CD4-positive, alpha-beta memory T cell (primary cell): ENCODE measurements around the gene BAIAP2L1. TPM values are rescaled to one million over a fixed set of nuclear protein-coding genes. Genes with fewer than 3 reads are reported as not detected.

Experiments used
- CTCF ChIA-PET: fragments of 350-600 bp; sonication (Branson Sonifier 250); formaldehyde crosslinking; loops from one replicate; lab custom pipeline; 2021; ENCODE audit warnings: inconsistent platforms; ENCODE audit not compliant: partially characterized antibody; lab: Charles Lee
- POLR2A ChIA-PET: fragments of 350-600 bp; sonication (Branson Sonifier 250); formaldehyde crosslinking; loops from one replicate; lab custom pipeline; 2021; ENCODE audit not compliant: partially characterized antibody; lab: Charles Lee
- DNase-seq, 5 donors: peaks; one replicate each; pipeline versions ENCODE4 v3.0.0 to v3.0.0-alpha.2; 2020 to 2022; ENCODE audit warnings: mixed read lengths in 1 of 5
- H3K27ac ChIP-seq: one replicate; pipeline ENCODE4 v1.7.0; 2013; ENCODE audit warnings: low read depth, low read length
- H3K27me3 ChIP-seq: 2 replicates; pipeline ENCODE4 v1.7.0; 2013; ENCODE audit warnings: mild to moderate bottlenecking, low read length, moderate library complexity; ENCODE audit not compliant: insufficient read depth
- H3K36me3 ChIP-seq: 2 replicates; pipeline ENCODE4 v1.7.0; 2013; ENCODE audit warnings: mild to moderate bottlenecking, low read length, moderate library complexity; ENCODE audit not compliant: insufficient read depth
- H3K4me1 ChIP-seq: 2 replicates; pipeline ENCODE4 v1.7.0; 2013; ENCODE audit warnings: mild to moderate bottlenecking, low read length, moderate library complexity; ENCODE audit not compliant: insufficient read depth
- H3K4me3 ChIP-seq, 2 donors: one replicate each; pipeline ENCODE4 v1.7.0; 2013; ENCODE audit warnings: low read length in 2 of 2, mild to moderate bottlenecking in 1 of 2
- H3K9me3 ChIP-seq, 2 donors: one replicate each; pipeline ENCODE4 v1.7.0; 2013; ENCODE audit warnings: low read length in 2 of 2, control low read depth in 1 of 2; ENCODE audit not compliant: control insufficient read depth in 1 of 2
- H3K27ac Mint-ChIP-seq, 7 donors: one replicate each; pipeline ENCODE4 v1.8.0; 2020 to 2021; ENCODE audit warnings: mixed read lengths in 7 of 7, mild to moderate bottlenecking in 6 of 7, inconsistent platforms in 3 of 7, moderate library complexity in 3 of 7
- H3K27me3 Mint-ChIP-seq, 2 donors: one replicate each; pipeline ENCODE4 v1.8.0; 2020 to 2021; ENCODE audit warnings: mixed read lengths in 2 of 2
- H3K36me3 Mint-ChIP-seq, 2 donors: one replicate each; pipeline ENCODE4 v1.8.0; 2020 to 2021; ENCODE audit warnings: mixed read lengths in 2 of 2, inconsistent platforms in 1 of 2, mild to moderate bottlenecking in 1 of 2
- H3K4me1 Mint-ChIP-seq, 4 donors: one replicate each; pipeline ENCODE4 v1.8.0; 2020 to 2021; ENCODE audit warnings: mixed read lengths in 4 of 4, mild to moderate bottlenecking in 1 of 4
- H3K4me3 Mint-ChIP-seq, 8 donors: one replicate each; pipeline ENCODE4 v1.8.0; 2020 to 2021; ENCODE audit warnings: mixed read lengths in 8 of 8, mild to moderate bottlenecking in 7 of 8, moderate library complexity in 6 of 8, inconsistent platforms in 3 of 8
- H3K9me3 Mint-ChIP-seq, 8 donors: one replicate each; pipeline ENCODE4 v1.8.0; 2020 to 2021; ENCODE audit warnings: mixed read lengths in 8 of 8, mild to moderate bottlenecking in 5 of 8, inconsistent platforms in 3 of 8, moderate library complexity in 1 of 8
- intact Hi-C: fragments of 100-400 bp; cut with micrococcal nuclease; formaldehyde crosslinking; loops from one replicate; pipeline ENCODE4 v1.15.1; 2023
- polyA plus RNA-seq, 2 donors: library from polyadenylated mRNA; unstranded; fragments of 300-500 nt; fragmentation: Illumina TruSeq; gene quantifications; one replicate each; pipeline ENCODE4 v1.2.3, GENCODE V29; 2021
- total RNA-seq, 2 experiments: library from RNA; stranded (reverse); gene quantifications; one replicate each; pipeline ENCODE4 v1.2.3, GENCODE V29; 2021

Gene BAIAP2L1
- total and polyA plus RNA-seq, 4 experiments from 2014 or later, result 0.32 to 0.42 (median 0.37) TPM

DNA sequence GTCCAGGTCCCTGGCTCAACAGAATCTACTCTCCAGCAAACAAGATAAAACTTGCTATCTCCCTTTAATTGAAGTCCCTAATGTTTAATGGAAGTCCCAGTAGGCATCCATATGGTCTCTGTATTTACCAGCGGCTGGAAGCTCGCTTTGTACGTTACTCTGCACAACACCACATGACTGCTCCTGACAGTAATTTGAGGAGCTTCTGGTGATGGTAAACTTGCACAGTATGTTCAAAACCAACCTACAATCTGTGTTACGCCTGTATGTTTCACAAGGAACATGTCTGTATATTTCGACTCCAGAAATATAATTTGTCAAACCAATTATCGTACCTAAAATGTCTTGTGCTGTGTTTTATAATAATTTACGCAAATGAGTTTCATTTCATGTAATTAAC is 144.5 kb downstream of the BAIAP2L1 start:
- H3K27ac Mint-ChIP-seq, result peak overlapping the region in 2 of 7 donors; percentile 41 to 66
- H3K36me3 Mint-ChIP-seq, result peaks cover 17 to 43% of the 10 kb centered on the region in 2 donors
- H3K4me3 Mint-ChIP-seq, result no peak overlapping the region
- no peaks in the 10 kb centered on the region for H3K9me3 ChIP-seq
- peaks cover 13 to 40% (median 26%) of the 10 kb centered on the region in 4 donors for H3K4me1 Mint-ChIP-seq
- H3K27me3 ChIP-seq, result no peaks in the 10 kb centered on the region
- H3K27me3 Mint-ChIP-seq, result no peaks in the 10 kb centered on the region
- H3K4me1 ChIP-seq, result peaks cover 27% of the 10 kb centered on the region
- DNase-seq, result no peak
- no peaks in the 10 kb centered on the region for H3K9me3 Mint-ChIP-seq
- no peak overlapping the region for H3K4me3 ChIP-seq
- intact Hi-C loops, result no loop called here
- CTCF ChIA-PET, result no interaction called here
- peaks cover 17% of the 10 kb centered on the region for H3K36me3 ChIP-seq
- POLR2A ChIA-PET, result no interaction called here
- H3K27ac ChIP-seq, result no peak overlapping the region

DNA sequence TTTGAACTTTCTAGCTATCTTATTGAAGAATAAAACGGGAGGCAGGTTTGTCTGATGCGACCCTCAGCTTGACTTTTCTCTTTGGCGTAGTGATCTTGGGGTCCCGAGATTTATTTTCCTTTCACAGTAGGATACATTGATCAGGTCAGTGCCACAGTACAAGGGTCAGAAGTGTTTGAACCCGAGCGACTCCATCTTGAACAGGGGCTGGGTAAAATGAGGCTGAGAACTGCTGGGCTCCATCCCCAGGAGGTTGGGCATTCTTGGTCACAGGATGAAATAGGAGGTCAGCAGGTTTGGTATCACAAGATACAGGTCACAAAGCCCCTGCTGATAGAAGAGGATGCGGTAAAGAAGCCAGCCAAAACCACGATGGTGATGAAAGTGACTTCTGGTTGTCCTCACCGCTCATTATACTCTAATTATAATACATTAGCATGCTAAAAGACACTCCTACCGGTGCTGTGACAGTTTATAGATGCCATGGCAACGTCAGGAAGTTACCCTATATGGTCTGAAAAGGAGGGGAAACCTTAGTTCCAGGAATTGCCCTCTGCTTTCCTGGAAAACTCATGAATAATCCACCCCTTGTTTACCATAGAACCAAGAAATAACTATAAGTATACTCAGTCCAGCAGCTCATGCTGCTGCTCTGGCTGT is 145.8 kb downstream of the BAIAP2L1 start:
- Mint-ChIP-seq H3K4me3 (peak overlapping the region in 6 of 8 donors; percentile 31 to 61 (median 49)), H3K9me3 (no peaks in the 10 kb centered on the region), H3K36me3 (peaks cover 15 to 43% of the 10 kb centered on the region in 2 donors), H3K27me3 (no peaks in the 10 kb centered on the region), H3K4me1 (peaks cover 18 to 54% (median 36%) of the 10 kb centered on the region in 4 donors), H3K27ac (peak overlapping the region; percentile 32 to 89 (median 70))
- H3K27me3 ChIP-seq, result no peaks in the 10 kb centered on the region
- POLR2A ChIA-PET, result interaction anchor here (0.7 kb wide), 1 partner anchor 25 kb away, joined by 3 read pairs; no protein-coding TSS in a partner anchor
- peaks cover 12% of the 10 kb centered on the region for H3K36me3 ChIP-seq
- CTCF ChIA-PET, result no interaction called here
- no peaks in the 10 kb centered on the region for H3K9me3 ChIP-seq
- peak in 3 of 5 donors; percentile 10 to 44 (median 40) for DNase-seq
- no peak overlapping the region for H3K4me3 ChIP-seq
- intact Hi-C loops, result loop anchor here (5.0 kb wide), 2 partner anchors 53 to 147 kb away; partner anchors contain the start of gene BAIAP2L1
- H3K27ac ChIP-seq, result peak overlapping the region; percentile 31
- H3K4me1 ChIP-seq, result peaks cover 41% of the 10 kb centered on the region

GRCh38 chr7:98254516-98254915 is 146.4 kb downstream of the BAIAP2L1 start:
- Mint-ChIP-seq H3K4me1 (peaks cover 21 to 59% (median 41%) of the 10 kb centered on the region in 4 donors), H3K4me3 (no peak overlapping the region), H3K27me3 (no peaks in the 10 kb centered on the region), H3K36me3 (peaks cover 15 to 43% of the 10 kb centered on the region in 2 donors), H3K9me3 (no peaks in the 10 kb centered on the region), H3K27ac (peak overlapping the region in 6 of 7 donors; percentile 32 to 85 (median 60))
- no peak for DNase-seq
- Histone ChIP-seq H3K4me1 (peaks cover 47% of the 10 kb centered on the region), H3K27me3 (no peaks in the 10 kb centered on the region), H3K36me3 (peaks cover 12% of the 10 kb centered on the region), H3K27ac (no peak overlapping the region), H3K4me3 (no peak overlapping the region), H3K9me3 (no peaks in the 10 kb centered on the region)
- POLR2A ChIA-PET, result interaction anchor here (0.7 kb wide), 1 partner anchor 26 kb away, joined by 3 read pairs; no protein-coding TSS in a partner anchor
- intact Hi-C loops, result loop anchor here (5.0 kb wide), 2 partner anchors 52 to 148 kb away; partner anchors contain the start of gene BAIAP2L1
- CTCF ChIA-PET, result interaction anchor here (0.7 kb wide), 1 partner anchor 86 kb away, joined by 3 read pairs; no protein-coding TSS in a partner anchor

DNA sequence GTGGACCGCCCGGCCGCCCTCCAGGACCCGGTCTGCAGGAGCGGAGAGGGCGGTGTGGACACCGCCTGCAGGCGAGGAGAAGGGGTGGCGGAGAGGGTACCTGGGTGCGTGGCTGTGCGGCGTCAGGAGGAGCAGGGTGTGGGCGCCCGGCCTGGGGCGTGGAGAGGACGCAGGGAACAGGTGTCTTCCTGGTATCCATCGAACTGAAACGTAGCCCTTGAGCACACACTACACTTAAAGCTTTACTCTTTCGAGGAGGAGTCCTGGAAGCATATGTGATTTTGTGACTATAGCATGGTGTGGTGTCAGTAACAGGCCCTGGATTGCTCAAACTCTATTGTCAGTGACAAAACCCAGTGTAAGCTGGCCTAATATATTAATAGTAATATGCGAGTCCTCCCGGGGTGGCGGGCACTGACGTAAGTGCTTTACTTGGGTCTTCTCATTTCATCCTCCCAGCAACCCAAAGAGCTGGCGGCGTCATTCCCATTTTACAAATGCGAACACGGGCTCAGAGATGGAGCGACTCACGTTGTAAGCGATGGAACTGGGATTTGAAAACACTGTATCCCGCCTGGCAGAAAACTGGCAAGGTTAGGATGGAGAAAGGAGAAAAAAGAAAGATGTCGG is 148.3 kb downstream of the BAIAP2L1 start:
- peaks cover 66% of the 10 kb centered on the region for H3K4me1 ChIP-seq
- H3K9me3 Mint-ChIP-seq, result no peaks in the 10 kb centered on the region
- DNase-seq, result no peak
- H3K4me3 ChIP-seq, result peak overlapping the region; percentile 70 to 83
- no peaks in the 10 kb centered on the region for H3K27me3 Mint-ChIP-seq
- H3K9me3 ChIP-seq, result no peaks in the 10 kb centered on the region
- H3K27ac ChIP-seq, result peak overlapping the region; percentile 82
- intact Hi-C loops, result loop anchor here (1.0 to 5.0 kb wide), 3 partner anchors 29 to 150 kb away; partner anchors contain the start of genes BAIAP2L1 and BRI3
- peak overlapping the region; percentile 92 to 97 (median 94) for H3K4me3 Mint-ChIP-seq
- ChIA-PET POLR2A (interaction anchor here (0.5 to 5.2 kb wide), 7 partner anchors 17 to 1089 kb away, joined by 3 to 71 read pairs (median 16); partner anchors contain the start of gene BRI3), CTCF (interaction anchor here (1.1 kb wide), 1 partner anchor 30 kb away, joined by 3 read pairs; no protein-coding TSS in a partner anchor)
- peak overlapping the region; percentile 94 to 100 (median 99) for H3K27ac Mint-ChIP-seq
- H3K4me1 Mint-ChIP-seq, result peaks cover 26 to 75% (median 53%) of the 10 kb centered on the region in 4 donors
- peaks cover 11% of the 10 kb centered on the region for H3K36me3 ChIP-seq
- H3K36me3 Mint-ChIP-seq, result peaks cover 19 to 35% of the 10 kb centered on the region in 2 donors
- H3K27me3 ChIP-seq, result no peaks in the 10 kb centered on the region

DNA sequence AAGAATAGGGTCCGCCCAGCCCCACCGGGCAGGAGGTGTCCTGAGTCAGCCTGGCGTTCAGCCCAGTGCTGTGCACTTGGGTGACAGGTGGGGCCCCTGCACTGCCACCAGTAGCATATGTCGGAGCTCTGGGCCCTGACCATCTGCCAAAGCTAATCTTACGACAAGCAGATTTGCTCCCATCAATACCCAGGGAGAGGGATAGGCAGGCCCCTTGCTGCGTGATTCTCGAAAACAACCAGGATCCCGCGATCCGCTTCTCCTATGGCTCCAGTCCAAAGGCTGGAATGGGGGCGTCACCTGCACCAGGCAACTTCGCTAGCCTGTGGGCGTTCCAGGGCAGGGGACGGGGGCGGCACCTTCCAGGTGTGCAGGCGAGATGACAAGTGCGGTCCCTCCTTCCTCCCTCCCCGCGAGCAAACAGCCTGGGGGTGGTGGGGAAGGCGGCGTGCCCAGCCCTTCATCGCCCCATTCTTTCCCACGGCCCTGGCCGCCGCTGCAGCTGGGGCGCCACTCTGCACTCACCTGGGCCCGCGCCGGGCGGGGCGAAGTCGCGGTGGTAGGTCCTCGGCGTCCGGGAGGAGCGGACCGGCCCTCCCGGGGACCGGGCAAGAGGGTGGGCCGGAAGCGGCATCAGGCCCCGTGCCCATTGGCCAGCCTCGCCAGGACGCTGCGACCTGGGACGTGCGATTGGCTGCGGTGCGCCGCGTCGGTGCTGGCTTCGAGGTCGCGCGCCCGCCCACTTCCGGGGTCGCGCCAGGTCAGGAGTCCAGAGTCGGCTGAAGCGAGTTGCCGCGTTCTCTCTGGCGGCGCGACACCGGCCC is 149.1 kb downstream of the BAIAP2L1 start, which contains the start of gene TECPR1:
TSS of gene TECPR1 (minus strand) at position 632 of the 824 bp plus-strand sequence. CDS start 6,086 bp downstream, outside the sequence.
- intact Hi-C loops, result loop anchor here (1.0 to 5.0 kb wide), 4 partner anchors 29 to 150 kb away; partner anchors contain the start of genes BAIAP2L1, BRI3 and LMTK2
- Mint-ChIP-seq H3K27me3 (no peaks in the 10 kb centered on the region), H3K27ac (peak within 1 kb of the TSS; percentile 98 to 100 (median 99)), H3K4me1 (peaks cover 28 to 78% (median 56%) of the 10 kb centered on the region in 4 donors), H3K36me3 (peaks cover 16 to 36% of the 10 kb centered on the region in 2 donors), H3K9me3 (no peaks in the 10 kb centered on the region), H3K4me3 (peak within 1 kb of the TSS; percentile 92 to 97 (median 94))
- Histone ChIP-seq H3K9me3 (no peaks in the 10 kb centered on the region), H3K27ac (peak within 1 kb of the TSS; percentile 82), H3K27me3 (no peaks in the 10 kb centered on the region), H3K36me3 (peaks cover 9% of the 10 kb centered on the region), H3K4me1 (peaks cover 74% of the 10 kb centered on the region), H3K4me3 (peak within 1 kb of the TSS; percentile 83 to 99)
- POLR2A ChIA-PET, result interaction anchor here (0.5 to 5.2 kb wide), 18 partner anchors 10 to 1134 kb away, joined by 3 to 71 read pairs (median 6); partner anchors contain the start of genes BAIAP2L1, BHLHA15, BRI3 and SDHAF3
- CTCF ChIA-PET, result interaction anchor here (1.1 to 1.6 kb wide), 3 partner anchors 8 to 83 kb away, joined by 3 to 10 read pairs (median 5); no protein-coding TSS in a partner anchor
- peak; percentile 85 to 91 (median 89) for DNase-seq

GRCh38 chr7:98251231-98251600 is 149.7 kb downstream of the BAIAP2L1 start:
- Mint-ChIP-seq H3K36me3 (peaks cover 12 to 30% of the 10 kb centered on the region in 2 donors), H3K4me1 (peaks cover 26 to 72% (median 55%) of the 10 kb centered on the region in 4 donors), H3K27me3 (no peaks in the 10 kb centered on the region), H3K9me3 (no peaks in the 10 kb centered on the region), H3K27ac (peak overlapping the region; percentile 98 to 100 (median 99)), H3K4me3 (peak overlapping the region; percentile 92 to 97 (median 94))
- Histone ChIP-seq H3K27ac (peak overlapping the region; percentile 82), H3K4me1 (peaks cover 74% of the 10 kb centered on the region), H3K4me3 (peak overlapping the region; percentile 83 to 99), H3K9me3 (no peaks in the 10 kb centered on the region), H3K36me3 (peaks cover 3% of the 10 kb centered on the region), H3K27me3 (no peaks in the 10 kb centered on the region)
- POLR2A ChIA-PET, result interaction anchor here (0.5 to 5.2 kb wide), 18 partner anchors 10 to 1133 kb away, joined by 3 to 71 read pairs (median 6); partner anchors contain the start of genes BAIAP2L1, BHLHA15, BRI3 and SDHAF3
- intact Hi-C loops, result loop anchor here (2.0 to 5.0 kb wide), 3 partner anchors 49 to 151 kb away; partner anchors contain the start of genes BAIAP2L1 and LMTK2
- CTCF ChIA-PET, result interaction anchor here (1.1 to 1.6 kb wide), 6 partner anchors 9 to 1134 kb away, joined by 3 to 14 read pairs (median 5); partner anchors contain the start of gene SDHAF3
- DNase-seq, result peak; percentile 71 to 84 (median 82)
